ENCODE measurements around the gene GPER1. TPM values are rescaled to one million over a fixed set of nuclear protein-coding genes. Genes with fewer than 3 reads are reported as not detected.

GPER1 gene
- total RNA-seq, 2 donors from 2014 or later = 5.5 to 6.6 TPM

DNA sequence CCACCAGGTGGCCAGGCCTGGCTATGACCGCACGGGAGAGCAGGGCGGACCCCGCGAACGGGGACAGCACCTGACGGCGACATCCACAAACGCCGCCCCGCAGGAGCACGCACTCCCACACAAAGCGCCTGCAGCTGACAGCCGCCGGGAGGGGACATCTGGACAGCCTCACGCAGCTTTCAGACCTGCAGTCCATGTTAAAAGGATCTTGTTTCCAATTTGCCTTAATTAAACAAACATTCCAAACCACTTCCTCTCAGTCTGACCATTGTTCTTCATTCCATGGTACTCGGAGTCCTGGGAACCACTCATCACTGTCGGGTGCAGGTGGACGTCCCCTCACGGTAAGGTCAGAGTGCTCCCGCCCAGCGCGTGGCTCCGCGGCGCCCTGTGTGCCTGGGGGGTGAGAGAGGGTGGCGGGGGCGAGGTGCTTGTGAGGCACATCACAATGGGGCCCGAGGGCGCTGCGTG, 5.9 kb upstream of the GPER1 start:
- intact Hi-C loops (cut with DNase I) = no loop called here
- DNase-seq (ENCODE audit: low spot score) = no peak

- intact Hi-C loops (cut with DNase I) = no loop called here
- DNase-seq (ENCODE audit: low spot score) = no peak
Measured at GRCh38 chr7:1083729-1084657, 3.9 kb upstream of the GPER1 start.

- no peak for DNase-seq (ENCODE audit: low spot score)
- intact Hi-C loops (cut with DNase I) = loop anchor here in 1 of 2 donors (5.0 kb wide), 1 partner anchor 37 kb away; no protein-coding TSS in a partner anchor
Measured at GRCh38 chr7:1085266-1085665, 2.6 kb upstream of the GPER1 start.

DNA sequence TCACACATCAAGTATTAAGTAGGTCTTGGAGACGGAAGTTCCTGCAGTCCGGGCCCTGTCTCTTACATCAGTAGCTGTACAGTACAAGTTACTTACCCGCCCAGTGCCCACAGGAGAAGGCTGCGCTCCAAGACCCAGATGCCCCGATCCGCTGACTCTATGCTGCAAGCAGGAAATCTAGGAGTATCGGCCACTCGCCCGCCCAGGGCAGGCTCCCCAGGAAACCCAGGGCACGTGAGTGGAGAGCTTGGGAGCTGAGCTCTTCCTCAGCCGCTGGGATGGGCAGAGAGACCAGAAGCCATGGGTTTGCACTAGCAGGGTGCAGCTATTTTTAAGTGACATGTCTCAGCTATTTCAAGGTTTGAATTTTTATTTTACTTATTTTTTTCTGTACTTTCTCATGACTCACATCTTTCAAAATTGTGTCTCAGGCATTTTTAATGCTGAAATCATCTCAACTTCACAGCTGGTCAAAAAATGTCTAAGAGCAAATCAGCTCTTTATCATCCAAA, 1.9 kb upstream of the GPER1 start:
- intact Hi-C loops (cut with DNase I) = loop anchor here in 1 of 2 donors (5.0 kb wide), 1 partner anchor 36 kb away; no protein-coding TSS in a partner anchor
- DNase-seq (ENCODE audit: low spot score) = no peak

DNA sequence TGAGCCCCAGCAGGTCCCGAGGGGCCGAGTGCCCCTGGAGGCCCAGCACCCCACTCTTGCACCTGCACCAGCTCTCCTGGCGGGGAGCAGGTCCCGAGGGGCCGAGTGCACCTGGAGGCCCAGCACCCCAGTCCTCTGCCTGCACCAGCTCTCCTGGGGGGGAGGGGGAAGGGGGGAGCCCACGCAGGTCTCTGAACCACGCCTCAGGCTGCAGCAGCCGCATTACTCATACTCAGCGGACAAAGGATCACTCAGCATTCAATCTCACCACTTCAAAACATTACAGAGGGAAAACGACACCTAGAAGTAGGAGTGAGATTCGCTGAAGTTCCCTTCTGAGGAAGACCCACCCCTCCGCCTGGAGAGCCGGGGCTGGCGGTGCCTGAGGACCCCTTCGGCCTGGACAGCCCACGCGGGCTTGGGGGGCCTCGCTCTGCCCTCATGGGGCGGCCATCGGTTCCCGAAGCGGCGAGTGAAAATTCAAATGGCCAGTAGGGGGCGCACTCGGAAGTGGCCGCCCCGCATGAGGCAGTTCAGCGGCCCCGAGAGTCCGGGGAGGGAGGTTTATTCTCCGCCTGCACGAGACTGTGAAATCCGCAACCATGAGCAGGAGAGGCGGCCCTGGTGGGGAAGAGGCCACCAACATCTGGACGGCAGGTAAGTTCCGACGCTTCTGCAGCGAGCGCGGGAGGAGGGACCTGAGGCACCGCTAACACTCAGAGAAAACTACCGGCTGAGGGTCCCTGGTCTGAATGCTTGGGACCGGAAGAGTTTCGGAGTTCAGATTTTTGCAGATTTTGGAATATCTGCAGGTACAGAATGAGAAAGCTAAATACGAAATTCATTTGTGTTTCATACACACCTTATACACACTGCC, 1.1 kb upstream of the GPER1 start:
- intact Hi-C loops (cut with DNase I) = loop anchor here in 1 of 2 donors (5.0 kb wide), 1 partner anchor 35 kb away; no protein-coding TSS in a partner anchor

GRCh38 chr7:1087465-1087814, 473 bp upstream of the GPER1 start:
- intact Hi-C loops (cut with DNase I) = loop anchor here in 1 of 2 donors (5.0 kb wide), 1 partner anchor 35 kb away; no protein-coding TSS in a partner anchor
- DNase-seq (ENCODE audit: low spot score) = no peak

More for the DNA sequence above, 1.1 kb upstream of the GPER1 start:
- DNase-seq (ENCODE audit: low spot score) = peak; percentile 93

GRCh38 chr7:1090236-1090635, 2.3 kb downstream of the GPER1 start:
- DNase-seq (ENCODE audit: low spot score) = no peak
- intact Hi-C loops (cut with DNase I) = no loop called here

GRCh38 chr7:1090686-1091643, 3.1 kb downstream of the GPER1 start:
- intact Hi-C loops (cut with DNase I) = no loop called here

DNA sequence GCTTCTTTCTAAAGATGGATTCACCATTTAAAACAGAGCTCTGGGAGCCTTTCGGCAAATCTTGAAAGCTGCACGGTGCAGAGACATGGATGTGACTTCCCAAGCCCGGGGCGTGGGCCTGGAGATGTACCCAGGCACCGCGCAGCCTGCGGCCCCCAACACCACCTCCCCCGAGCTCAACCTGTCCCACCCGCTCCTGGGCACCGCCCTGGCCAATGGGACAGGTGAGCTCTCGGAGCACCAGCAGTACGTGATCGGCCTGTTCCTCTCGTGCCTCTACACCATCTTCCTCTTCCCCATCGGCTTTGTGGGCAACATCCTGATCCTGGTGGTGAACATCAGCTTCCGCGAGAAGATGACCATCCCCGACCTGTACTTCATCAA, 3.7 kb downstream of the GPER1 start:
- intact Hi-C loops (cut with DNase I) = no loop called here
- DNase-seq (ENCODE audit: low spot score) = no peak

More at GRCh38 chr7:1090686-1091643, 3.1 kb downstream of the GPER1 start:
- DNase-seq (ENCODE audit: low spot score) = no peak

DNA sequence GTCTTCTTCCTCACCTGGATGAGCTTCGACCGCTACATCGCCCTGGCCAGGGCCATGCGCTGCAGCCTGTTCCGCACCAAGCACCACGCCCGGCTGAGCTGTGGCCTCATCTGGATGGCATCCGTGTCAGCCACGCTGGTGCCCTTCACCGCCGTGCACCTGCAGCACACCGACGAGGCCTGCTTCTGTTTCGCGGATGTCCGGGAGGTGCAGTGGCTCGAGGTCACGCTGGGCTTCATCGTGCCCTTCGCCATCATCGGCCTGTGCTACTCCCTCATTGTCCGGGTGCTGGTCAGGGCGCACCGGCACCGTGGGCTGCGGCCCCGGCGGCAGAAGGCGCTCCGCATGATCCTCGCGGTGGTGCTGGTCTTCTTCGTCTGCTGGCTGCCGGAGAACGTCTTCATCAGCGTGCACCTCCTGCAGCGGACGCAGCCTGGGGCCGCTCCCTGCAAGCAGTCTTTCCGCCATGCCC, 4.3 kb downstream of the GPER1 start:
- intact Hi-C loops (cut with DNase I) = no loop called here
- DNase-seq (ENCODE audit: low spot score) = no peak

DNA sequence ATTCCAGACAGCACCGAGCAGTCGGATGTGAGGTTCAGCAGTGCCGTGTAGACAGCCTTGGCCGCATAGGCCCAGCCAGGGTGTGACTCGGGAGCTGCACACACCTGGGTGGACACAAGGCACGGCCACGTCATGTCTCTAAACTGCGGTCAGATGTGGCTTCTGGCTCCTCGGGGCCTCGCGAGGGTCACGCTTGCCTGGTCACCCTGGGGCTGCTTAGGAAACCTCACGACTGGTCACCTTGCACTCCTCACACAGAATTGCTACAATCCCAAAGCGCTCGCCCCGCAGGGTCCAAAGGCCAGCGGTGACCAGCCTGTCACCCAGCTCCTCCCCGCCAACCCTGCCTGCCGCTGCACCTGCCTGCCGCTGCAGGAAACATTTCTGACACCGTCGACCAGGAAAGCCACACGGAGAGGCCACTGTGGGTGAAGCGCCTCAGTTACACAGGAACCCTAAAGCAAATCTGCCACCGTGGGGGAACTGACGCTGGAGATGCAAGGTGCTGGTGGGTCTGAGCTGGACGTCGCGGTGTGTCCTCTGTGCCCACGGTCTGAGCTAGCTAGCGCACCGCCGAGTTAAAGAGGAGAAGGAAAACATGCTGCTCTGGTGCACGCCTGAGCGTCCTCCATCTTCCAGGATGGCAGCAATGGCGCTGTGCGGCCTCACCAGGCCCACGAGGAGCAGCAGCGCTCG, 5.0 kb downstream of the GPER1 start:
- intact Hi-C loops (cut with DNase I) = no loop called here
- no peak for DNase-seq (ENCODE audit: low spot score)

GRCh38 chr7:1093502-1093843, 5.6 kb downstream of the GPER1 start:
- intact Hi-C loops (cut with DNase I) = no loop called here
- no peak for DNase-seq (ENCODE audit: low spot score)

GRCh38 chr7:1093916-1094508, 6.1 kb downstream of the GPER1 start:
- no peak for DNase-seq (ENCODE audit: low spot score)
- intact Hi-C loops (cut with DNase I) = no loop called here

DNA sequence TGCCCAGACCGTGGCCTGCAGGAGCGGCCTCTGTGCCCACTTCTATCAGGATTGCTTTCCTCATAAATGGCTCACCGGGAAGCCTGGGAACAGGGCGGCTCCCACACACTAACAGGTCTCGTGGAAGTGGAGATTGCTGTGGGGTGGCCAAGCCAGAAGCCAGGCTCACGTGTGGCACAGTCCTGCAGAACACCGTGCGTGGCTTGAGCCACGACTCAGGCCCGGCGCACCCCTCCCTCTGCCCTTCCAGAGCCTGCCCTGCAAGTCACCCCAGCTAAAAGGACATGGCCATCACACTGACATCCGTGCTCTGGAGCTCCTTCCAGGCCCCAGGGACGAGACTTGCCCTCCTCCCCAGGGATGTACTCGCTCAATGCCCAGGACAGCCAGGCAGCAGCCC, 7.0 kb downstream of the GPER1 start:
- no peak for DNase-seq (ENCODE audit: low spot score)
- intact Hi-C loops (cut with DNase I) = no loop called here

GRCh38 chr7:1095621-1096155, 7.8 kb downstream of the GPER1 start:
- intact Hi-C loops (cut with DNase I) = no loop called here
- no peak for DNase-seq (ENCODE audit: low spot score)

- DNase-seq (ENCODE audit: low spot score) = no peak
- intact Hi-C loops (cut with DNase I) = no loop called here
Measured at GRCh38 chr7:1096156-1097119, 8.5 kb downstream of the GPER1 start.
